HepG2 (cell line): ENCODE results near the gene HINT1. TPM values are rescaled to one million over a fixed set of nuclear protein-coding genes. Genes with fewer than 3 reads are reported as not detected.

Experiments used
- BCLAF1 ChIP-seq: fragments of 450-650 bp; IDR thresholded peaks from 2 replicates; pipeline ENCODE4 v1.6.1; 2017; ENCODE audit warnings: mild to moderate bottlenecking
- CBX1 ChIP-seq: IDR thresholded peaks from one replicate; pipeline ENCODE4 v1.6.1; 2016; ENCODE audit warnings: antibody characterized with exemption, low read depth
- DR1 ChIP-seq: sonication (generic); formaldehyde crosslinking; IDR thresholded peaks from 2 replicates; pipeline ENCODE4 v1.8.0; 2021; ENCODE audit warnings: mild to moderate bottlenecking, missing genetic modification reagents, inconsistent platforms
- FOXO1 ChIP-seq: sonication (generic); formaldehyde crosslinking; IDR thresholded peaks from 2 replicates; pipeline ENCODE4 v1.4.0; 2020; ENCODE audit warnings: missing genetic modification reagents
- MED8 ChIP-seq: sonication (generic); formaldehyde crosslinking; IDR thresholded peaks from 2 replicates; pipeline ENCODE4 v1.8.1; 2023; ENCODE audit warnings: mild to moderate bottlenecking, missing genetic modification reagents; ENCODE audit not compliant: insufficient replicate concordance
- PHF8 ChIP-seq: sonication (generic); formaldehyde crosslinking; IDR thresholded peaks from 2 replicates; pipeline ENCODE4 v1.5.0; 2020; ENCODE audit warnings: missing genetic modification reagents
- REST ChIP-seq, 2 experiments: IDR thresholded peaks; 2 replicates each; pipeline ENCODE4 v1.6.1; 2011 to 2012; ENCODE audit warnings: low read length in 2 of 2, borderline replicate concordance in 1 of 2, low read depth in 1 of 2, mild to moderate bottlenecking in 1 of 2, moderate library complexity in 1 of 2
- SKIL ChIP-seq: sonication (generic); formaldehyde crosslinking; IDR thresholded peaks from 2 replicates; pipeline ENCODE4 v1.8.0; 2022; ENCODE audit warnings: missing genetic modification reagents, mild to moderate bottlenecking, moderate library complexity, borderline replicate concordance
- ZBTB21 ChIP-seq: sonication (generic); formaldehyde crosslinking; IDR thresholded peaks from 2 replicates; pipeline ENCODE4 v1.4.0; 2020; ENCODE audit warnings: missing genetic modification reagents
- ZBTB44 ChIP-seq: sonication (generic); formaldehyde crosslinking; IDR thresholded peaks from 2 replicates; pipeline ENCODE4 v1.4.0; 2020; ENCODE audit warnings: missing genetic modification reagents
- ZNF414 ChIP-seq: sonication (generic); formaldehyde crosslinking; IDR thresholded peaks from 2 replicates; pipeline ENCODE4 v1.5.0; 2020; ENCODE audit warnings: missing genetic modification reagents
- ZNF672 ChIP-seq: sonication (generic); formaldehyde crosslinking; IDR thresholded peaks from 2 replicates; pipeline ENCODE4 v1.8.1; 2022; ENCODE audit warnings: missing genetic modification reagents
- polyA plus RNA-seq, 8 experiments: library from polyadenylated mRNA; depleted of rRNA in 3 of 8; stranded (reverse) in 7 of 8; unstranded in 1 of 8; fragments of >200 nt; fragmentation: Illumina TruSeq in 4 of 8; extraction: Trizol in 4 of 8; gene quantifications; 2 replicates each; pipeline versions ENCODE4 v1.2.1 to v1.2.3, GENCODE V29; 2011 to 2016; ENCODE audit warnings: low read depth in 4 of 8, missing spikeins in 1 of 8, mixed read lengths in 1 of 8; ENCODE audit not compliant: insufficient read depth in 1 of 8
- total RNA-seq, 5 experiments: library from RNA; depleted of rRNA; stranded (reverse); fragments of >200 nt; fragmentation: Illumina TruSeq; extraction: Trizol; gene quantifications; 2 replicates each; pipeline ENCODE4 v1.2.3, GENCODE V29; 2016; ENCODE audit warnings: low read depth in 1 of 5
- TF ChIP-seq, protein P1 (sequence below): sonication (generic); formaldehyde crosslinking; IDR thresholded peaks from 2 replicates; pipeline ENCODE4 v1.9.0; 2022; ENCODE audit warnings: low read depth, missing genetic modification reagents

Gene HINT1
- total and polyA plus RNA-seq, 2 of the 13 experiments (the other 11 are each of a cell fraction or from before 2014, with no cell fraction given) = 428 to 997 TPM

DNA sequence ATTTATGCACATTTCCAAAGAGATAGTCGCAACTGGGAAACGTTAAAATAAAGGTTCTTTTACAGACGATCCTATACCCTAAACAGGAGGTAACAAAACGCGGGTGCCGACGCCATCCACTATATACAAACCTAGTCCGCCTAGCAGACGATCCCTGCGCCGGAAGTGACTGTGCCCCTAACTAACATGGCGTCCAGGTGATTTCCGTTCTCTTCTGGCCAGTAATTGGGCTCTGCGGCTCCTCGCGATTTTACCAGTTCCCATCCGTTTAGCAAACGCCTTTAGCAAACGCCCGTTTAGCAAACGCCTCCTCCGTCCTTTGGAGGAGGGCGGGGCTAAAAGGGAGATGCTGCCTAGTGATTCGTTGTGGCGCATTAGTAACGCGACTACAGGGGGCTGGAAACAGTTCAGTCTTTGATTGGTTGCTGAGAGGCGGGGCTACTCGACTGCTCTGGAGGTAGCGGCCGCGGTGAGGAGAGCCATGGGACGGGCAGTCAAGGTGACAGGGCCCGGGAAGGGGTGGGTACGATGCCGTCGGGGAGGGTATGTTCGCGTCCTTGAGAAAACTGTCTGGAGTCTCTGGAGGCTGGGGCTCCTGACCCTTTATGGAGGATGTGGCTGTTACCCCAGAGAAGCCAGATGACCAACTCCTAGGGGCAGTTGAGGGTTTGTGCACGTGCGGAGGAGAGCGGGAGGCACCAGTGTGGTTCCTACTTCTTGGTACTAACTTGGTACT lies 5.7 kb upstream of the HINT1 start, which contains the start of gene LYRM7 (continued):
- TF ChIP-seq CBX1 (peak; percentile 37), DR1 (CRISPR knock-in tag) (peak; percentile 65), MED8 (no peak), ZNF672 (CRISPR knock-in tag) (peak; percentile 45; the same call in 1 of the 2 replicates), PHF8 (CRISPR knock-in tag) (peak; percentile 71), ZBTB44 (CRISPR knock-in tag) (no peak), ZBTB21 (CRISPR knock-in tag) (no peak), BCLAF1 (no peak), SKIL (CRISPR knock-in tag) (no peak), ZNF414 (CRISPR knock-in tag) (peak; percentile 62; the same call in 1 of the 2 replicates), REST (IDR thresholded peaks at IDR 0.05; ENCODE audit: borderline replicate concordance in 1 of 2, low read depth in 1 of 2, low read length in 2 of 2) (peak in 1 of 2 experiments; percentile 55; a peak in 1 of 4 replicates), FOXO1 (CRISPR knock-in tag) (no peak)
- TF ChIP-seq, protein P1, sequence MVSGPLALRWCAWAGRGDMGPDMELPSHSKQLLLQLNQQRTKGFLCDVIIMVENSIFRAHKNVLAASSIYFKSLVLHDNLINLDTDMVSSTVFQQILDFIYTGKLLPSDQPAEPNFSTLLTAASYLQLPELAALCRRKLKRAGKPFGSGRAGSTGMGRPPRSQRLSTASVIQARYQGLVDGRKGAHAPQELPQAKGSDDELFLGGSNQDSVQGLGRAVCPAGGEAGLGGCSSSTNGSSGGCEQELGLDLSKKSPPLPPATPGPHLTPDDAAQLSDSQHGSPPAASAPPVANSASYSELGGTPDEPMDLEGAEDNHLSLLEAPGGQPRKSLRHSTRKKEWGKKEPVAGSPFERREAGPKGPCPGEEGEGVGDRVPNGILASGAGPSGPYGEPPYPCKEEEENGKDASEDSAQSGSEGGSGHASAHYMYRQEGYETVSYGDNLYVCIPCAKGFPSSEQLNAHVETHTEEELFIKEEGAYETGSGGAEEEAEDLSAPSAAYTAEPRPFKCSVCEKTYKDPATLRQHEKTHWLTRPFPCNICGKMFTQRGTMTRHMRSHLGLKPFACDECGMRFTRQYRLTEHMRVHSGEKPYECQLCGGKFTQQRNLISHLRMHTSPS (CRISPR knock-in tag) = no peak
